GM18868 (cell line): ENCODE results near the gene MISP.
"Not testable (repeated sequence)": the region's sequence is repeated elsewhere in the genome, so short reads cannot be mapped to it uniquely, and the experiment has no call there.

Experiments used
- ATAC-seq: cut with Tn5 transposase; IDR thresholded peaks from one replicate; pipeline ENCODE4 v1.9.1; 2021; ENCODE audit warnings: mild to moderate bottlenecking, moderate library complexity; ENCODE audit not compliant: unreplicated experiment

The MISP gene

DNA sequence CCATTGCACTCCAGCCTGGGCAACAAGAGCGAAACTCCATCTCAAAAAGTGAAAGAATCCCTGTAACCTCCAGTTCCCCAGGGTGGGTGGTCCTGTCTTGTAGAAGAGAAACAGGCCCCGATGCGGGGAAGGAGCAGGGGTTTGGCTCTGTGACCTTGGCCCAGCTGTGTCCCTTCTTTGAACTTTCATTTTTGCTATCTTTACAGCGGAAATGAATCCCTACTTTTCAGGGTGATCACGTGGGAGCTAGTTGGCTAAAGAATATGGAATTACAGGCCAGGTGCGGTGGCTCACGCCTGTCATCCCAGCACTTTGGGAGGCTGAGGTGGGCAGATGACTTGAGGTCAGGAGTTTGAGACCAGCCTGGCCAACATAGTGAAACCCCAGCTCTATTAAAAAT is 5.8 kb upstream of the MISP start:
- not testable (repeated sequence) for ATAC-seq

GRCh38 chr19:746208-746819 is 4.6 kb upstream of the MISP start:
- no peak for ATAC-seq

DNA sequence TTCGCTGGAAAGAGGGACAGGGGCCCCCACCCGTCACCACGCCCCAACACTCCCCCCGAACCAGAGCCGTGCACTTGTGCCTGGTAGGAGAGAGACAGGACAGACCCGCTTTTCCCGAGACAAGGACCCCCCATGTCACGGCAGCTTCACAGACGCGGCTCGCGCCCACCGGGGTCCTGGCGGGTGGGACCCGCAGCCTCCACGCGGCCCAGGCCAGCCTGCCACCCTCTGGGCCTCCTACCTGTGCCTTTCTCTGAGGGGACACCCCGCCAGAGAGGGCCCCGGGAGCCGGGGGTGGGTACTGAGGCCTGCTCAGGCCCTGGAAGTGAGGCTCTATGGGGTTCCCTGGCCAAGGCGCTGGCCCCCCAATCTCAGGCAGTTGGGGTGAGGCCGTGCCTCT is 4.0 kb upstream of the MISP start:
- ATAC-seq, result no peak

DNA sequence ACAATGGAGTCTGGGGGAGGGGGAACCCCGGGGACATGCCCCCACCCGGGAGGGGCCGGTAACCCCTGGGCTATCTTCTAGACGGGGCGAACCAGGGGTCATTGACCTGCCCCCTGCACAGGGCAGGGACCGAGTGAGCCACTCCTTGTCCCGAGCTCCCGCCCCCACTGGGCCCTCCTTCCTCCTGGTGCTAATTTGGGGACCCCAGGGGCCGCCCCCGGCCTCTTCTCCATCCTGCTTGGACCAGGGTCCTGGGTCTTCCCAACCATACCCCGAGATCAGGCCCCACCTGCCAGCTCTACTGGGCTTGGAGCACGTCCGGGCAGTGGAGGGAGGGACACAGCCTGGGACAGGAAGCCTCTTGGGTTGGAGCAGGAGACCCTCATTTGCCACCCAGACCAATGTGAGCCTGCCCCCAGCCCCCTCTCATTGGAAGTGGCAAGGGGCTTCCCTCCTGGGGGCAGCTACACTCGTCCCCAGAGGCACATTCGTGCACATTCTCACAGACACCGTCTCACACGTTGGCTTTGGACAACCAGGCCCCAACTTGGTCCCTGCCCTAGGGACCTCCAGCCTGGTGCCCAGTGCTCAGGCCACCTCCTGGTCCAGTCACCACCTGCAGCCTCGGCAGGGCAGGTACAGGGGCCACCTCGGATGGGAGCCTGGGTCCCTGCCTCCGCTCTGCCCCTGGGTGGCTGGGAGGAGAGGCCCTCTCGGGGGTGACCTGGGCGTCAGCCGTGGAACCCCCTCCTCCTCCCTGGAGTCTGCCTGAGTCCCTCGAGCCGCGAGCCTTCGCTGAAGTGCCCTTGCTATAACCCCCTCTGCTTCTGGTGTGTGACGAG is 3.3 kb upstream of the MISP start:
- ATAC-seq, result no peak

DNA sequence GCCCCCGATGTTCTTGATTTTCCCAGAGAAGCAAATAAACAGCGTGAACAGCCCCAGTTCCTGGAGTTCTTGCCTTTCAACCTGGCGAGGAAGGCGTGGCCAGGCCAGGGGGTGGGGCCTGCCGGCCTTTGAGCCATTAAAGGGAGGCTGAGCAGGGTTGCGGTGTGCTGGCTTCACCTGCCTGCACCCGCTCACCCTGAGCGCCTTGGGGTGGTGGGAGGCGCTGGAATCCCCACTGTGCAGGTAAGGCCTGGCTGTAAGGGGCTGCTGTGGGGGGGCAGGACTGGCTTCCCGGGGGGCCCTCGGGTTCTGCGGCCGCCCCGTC is 2.7 kb upstream of the MISP start:
- ATAC-seq, result no peak

DNA sequence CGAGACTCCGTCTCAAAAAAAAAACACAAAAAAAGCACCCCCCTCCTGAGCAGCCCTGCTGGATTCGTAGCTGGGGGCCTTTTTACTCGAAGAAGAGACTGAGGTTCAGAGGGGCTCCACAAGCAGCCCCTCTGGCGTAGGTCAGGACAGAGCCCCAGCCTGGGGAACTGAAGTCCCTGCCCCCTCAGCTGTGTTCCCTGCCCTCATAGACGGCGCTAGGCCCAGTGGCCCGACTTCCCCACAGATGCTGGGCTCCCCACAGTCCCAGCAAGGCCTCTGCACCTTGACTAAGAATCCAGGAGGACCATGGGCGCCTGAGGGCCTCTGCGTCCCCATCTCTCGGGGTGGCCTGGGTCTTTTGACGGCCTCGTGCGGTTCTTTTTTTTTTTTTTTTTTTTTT is 1.1 kb upstream of the MISP start:
- no peak for ATAC-seq

DNA sequence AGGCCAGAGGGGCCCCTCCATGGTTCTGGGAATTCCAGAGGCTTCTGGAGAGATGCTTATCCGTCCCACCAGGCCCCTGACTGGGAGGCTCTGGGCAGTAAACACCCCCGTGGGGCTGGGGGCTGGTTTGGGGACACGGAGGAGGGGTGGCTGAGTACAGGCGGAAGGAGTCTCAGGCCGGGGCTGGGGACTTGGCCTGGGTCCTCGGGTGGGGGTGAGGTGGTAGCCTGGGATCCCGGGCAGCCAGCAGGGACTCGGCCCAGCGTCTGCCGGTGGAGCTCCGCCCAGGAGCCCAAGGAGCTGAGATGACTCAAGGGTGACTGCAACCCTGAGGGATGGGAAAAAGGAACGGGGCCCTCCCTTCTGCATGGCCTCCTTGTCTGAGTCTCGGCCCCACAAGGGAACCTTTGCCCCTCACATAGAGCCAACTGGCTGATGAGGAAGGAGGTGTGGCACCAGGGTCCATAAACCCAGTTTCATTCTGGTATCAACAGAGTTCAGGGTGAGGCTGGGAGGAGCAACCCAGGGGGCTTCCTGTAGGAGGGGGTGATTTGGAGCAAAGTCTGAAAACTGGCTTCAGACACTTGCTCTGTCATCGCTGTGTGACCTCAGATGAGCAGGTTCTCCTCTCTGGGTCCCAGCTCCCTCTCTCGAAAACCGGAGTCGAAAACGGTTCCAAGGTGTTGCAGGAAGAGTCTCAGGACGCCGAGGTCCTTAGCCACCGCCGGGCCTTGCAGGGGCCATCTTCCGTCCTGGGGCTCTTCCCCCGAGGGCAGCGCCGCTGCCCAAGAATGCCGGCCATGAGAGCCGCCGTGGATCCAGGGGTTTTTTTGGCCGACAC is 809 bp downstream of the MISP start:
- no peak for ATAC-seq

GRCh38 chr19:752652-753517 is 2.0 kb downstream of the MISP start:
- ATAC-seq, result no peak

GRCh38 chr19:754530-754929 is 3.6 kb downstream of the MISP start:
- no peak for ATAC-seq

GRCh38 chr19:755063-755462 is 4.2 kb downstream of the MISP start:
- no peak for ATAC-seq

DNA sequence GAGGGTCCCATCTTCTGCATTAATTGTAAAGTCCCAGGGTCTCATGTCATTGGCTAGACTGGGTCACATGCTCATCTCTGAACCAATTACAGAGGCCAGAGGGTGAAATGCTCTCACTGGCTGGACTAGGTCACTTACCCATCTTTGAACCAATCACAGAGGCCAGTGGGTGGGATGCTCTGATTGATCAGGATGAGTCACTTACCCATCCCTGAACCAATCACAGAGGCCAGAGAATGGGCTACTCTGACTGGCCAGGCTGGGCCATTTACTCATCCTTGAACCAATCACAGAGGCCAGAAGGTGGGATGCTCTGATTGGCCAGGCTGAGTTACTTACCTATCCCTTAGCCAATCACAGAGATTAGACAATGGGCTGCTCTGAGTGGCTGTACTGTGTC is 5.3 kb downstream of the MISP start:
- ATAC-seq, result no peak

DNA sequence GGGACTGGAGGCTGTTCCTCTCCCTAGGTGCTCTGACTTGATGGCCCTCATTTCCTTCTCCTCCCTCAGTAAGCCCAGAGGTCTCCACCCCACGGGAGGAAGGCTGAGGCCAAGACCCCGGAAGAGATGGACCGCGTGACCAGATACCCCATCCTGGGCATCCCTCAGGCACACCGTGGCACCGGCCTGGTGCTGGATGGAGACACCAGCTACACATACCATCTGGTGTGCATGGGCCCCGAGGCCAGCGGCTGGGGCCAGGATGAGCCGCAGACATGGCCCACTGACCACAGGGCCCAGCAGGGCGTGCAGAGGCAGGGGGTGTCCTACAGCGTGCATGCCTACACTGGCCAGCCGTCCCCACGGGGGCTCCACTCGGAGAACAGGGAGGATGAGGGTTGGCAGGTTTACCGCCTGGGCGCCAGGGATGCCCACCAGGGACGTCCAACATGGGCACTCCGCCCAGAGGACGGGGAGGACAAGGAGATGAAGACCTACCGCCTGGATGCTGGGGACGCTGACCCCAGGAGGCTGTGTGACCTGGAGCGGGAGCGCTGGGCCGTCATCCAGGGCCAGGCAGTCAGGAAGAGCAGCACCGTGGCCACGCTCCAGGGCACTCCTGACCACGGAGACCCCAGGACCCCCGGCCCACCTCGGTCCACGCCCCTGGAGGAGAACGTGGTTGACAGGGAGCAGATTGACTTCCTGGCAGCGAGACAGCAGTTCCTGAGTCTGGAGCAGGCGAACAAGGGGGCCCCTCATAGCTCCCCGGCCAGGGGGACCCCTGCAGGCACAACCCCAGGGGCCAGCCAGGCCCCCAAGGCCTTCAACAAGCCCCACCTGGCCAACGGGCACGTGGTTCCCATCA is 6.1 kb downstream of the MISP start:
- no peak for ATAC-seq

GRCh38 chr19:757811-758668 is 7.1 kb downstream of the MISP start:
- no peak for ATAC-seq

DNA sequence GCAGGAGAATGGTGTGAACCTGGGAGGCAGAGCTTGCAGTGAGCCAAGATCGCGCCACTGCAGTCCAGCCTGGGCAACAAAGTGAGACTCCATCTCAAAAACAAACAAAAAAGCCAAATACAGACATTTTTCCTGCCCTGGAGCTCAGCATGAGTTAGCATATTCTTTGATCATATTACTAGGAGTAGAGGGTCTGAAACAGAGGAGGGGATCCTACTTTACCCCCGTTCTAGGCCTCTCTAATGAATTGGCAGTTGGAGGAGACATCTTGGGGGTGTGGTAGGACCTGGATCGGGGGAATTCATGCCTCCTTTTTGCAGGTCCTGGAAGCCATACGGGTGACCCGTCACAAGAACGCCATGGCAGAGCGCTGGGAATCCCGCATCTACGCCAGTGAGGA is 12.3 kb downstream of the MISP start:
- no peak for ATAC-seq

- ATAC-seq, result no peak
Measured at GRCh38 chr19:763869-764268, 13.0 kb downstream of the MISP start.

GRCh38 chr19:764301-764700 is 13.4 kb downstream of the MISP start:
- no peak for ATAC-seq

DNA sequence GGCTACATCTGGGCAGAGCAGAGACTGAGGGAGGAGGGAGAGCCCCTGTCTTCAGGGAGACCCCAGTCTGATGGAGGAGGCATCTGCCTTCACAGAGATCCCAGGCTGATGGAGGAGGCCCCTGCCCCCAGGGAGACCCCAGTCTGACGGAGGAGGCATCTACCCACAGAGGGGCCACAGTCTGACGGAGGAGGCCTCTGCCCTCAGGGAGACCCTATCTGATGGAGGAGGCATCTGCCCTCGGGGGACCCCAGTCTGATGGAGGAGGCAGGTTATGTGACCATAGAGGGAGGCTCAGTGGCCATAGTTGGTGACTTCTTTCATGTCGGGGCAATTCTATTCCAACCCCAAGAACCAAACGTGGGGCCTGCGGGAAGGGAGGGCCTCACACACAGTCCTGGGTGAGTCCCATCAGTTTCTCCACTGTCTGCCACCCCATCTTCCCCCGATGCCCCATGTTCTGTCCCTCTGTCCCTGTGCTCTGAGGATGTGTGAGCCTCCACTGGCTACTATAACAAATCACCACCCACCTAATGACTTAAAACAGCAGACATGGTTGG is 14.3 kb downstream of the MISP start:
- no peak for ATAC-seq

DNA sequence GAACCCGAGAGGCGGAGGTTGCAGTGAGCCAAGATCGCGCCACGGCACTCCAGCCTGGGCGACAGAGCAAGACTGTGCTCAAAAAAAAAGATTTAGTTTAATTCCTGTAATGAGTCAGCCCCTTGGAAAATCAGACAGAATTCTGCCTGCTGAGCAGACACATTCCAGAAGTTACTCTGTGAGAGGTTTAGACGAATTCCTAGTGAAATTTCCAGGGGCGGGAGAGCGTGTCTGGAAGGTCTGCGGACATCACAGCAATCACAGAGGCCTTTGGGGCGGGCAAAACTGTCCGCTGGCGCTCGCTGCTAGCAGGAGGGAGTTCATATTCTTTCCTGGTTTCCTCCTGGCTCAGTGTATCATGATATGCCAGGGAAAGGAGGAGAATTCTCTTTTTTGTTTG is 17.5 kb downstream of the MISP start:
- no peak for ATAC-seq

GRCh38 chr19:769616-770015 is 18.7 kb downstream of the MISP start:
- ATAC-seq, result no peak
